Measurements from ENCODE around the gene SAE1.
A peak's percentile ranks its signal among the peaks of the same experiment; 100 is the strongest.
"Not testable (repeated sequence)": the region's sequence is repeated elsewhere in the genome, so short reads cannot be mapped to it uniquely, and the experiment has no call there.

The SAE1 gene

DNA sequence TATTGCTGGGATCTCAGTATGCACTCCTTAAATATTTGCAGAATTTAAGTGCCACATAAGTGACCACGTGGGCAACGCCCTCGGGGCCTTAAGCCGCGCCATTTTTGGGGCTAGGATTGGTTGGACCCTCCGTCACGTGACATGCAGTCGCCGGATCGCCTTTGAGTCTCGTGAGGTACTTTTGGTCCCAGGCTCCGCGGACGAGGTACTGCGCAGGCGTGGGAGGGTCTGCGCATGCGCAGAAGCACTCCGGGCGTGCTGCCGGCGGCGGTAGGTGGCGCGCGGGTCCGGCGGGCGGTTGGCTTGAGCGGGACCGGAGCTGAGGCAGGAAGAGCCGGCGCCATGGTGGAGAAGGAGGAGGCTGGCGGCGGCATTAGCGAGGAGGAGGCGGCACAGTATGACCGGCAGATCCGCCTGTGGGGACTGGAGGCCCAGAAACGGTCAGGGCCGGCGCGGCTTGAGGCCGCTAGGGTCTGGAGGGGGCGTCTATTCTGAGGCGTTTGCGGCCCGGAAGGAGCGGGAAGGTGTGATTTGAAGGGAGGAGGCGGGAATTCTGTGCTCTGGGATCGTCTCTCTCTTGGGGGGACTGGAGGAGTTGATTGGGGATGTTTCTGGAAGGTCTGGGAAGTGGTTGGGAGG is at the start of gene SAE1:
Gene SAE1, plus strand, starts transcription at position 247 of the 639 bp plus-strand sequence. Its CDS starts 96 bp downstream, at position 343.
- no peak for FAIRE-seq

DNA sequence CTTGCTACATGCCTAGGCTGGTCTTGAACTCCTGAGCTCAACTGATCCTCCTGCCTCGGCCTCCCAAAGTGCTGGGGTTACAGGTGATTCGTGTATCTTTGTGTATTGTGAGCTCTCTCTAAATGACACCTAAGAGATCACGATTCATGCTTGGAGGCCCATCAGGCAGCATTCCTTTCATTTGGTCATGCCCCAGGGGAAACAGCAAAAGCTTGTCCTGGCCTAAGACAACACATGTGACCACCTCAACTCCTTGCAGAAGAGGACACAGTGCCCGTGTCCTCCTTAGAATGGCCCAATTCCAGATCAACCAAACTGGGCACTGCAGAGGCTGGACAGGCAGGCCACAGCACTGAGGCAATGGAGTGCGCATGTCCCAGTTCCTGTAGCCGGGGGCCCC is 49.5 kb upstream of the SAE1 start:
- FAIRE-seq = no peak

DNA sequence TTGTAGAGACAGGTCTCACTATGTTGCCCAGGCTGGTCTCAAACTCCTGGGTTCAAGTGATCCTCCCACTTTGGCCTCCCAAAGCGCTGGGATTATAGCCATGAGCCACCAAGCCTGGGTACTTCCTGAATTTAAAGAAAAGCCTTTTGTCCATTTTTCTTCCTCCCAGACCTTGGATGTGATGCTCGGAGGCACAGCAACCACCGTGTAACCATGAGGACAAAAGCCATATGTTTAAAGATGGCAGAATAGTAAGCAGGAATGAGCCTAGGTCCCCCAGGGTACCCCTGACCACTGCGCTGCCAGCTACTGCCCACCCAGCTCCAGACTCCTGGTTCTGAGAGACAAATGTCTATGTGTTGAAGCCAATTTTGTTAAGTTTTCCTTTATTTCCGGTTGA is 48.1 kb upstream of the SAE1 start:
- no peak for FAIRE-seq

DNA sequence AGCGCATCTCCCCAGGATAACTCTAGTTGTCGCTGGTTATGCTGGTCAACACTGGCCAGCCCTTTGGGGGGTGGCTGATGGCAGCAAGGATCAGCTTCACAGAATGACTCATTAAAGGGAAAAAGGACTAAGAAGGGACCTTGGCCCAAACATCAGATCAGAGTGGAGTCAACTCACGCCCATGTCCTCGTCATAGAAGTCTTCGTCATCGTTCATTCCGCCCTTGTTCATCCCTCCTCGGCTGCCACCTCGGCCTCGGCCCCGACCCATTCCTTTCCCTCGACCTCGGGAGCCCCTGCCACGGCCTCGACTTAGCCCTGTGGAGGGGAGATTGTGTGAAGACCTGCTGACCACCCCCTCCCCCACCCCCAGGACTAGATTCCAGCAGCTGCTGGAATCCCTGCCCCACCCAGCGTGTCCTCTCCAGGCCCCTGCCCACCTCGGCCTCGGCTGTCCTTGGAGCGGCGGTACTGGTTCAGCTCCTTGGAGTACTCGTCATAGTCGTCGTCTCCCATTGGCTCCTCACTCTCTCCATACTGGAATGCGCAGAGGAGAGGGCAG is 45.7 kb upstream of the SAE1 start:
- no peak for FAIRE-seq

DNA sequence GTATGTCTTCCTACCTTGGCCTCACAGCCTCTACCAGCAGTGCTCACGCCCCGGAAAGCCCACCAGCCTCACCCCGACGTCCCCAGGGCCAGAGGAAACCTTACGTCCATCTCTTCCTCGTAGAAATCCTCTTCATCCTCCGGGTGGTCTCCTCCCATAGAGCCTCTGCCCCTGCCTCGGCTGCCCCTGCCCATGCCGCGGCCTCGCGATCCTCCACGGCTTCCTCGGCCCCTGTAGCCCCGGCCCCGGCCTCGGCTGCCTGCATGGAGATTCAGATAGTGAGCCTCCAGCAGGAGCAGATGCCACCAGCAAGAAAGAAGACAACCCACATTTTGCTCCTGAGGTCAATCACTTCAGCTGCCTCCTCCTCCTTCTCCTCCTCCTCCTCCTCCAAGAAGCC is 44.4 kb upstream of the SAE1 start:
- FAIRE-seq = no peak

DNA sequence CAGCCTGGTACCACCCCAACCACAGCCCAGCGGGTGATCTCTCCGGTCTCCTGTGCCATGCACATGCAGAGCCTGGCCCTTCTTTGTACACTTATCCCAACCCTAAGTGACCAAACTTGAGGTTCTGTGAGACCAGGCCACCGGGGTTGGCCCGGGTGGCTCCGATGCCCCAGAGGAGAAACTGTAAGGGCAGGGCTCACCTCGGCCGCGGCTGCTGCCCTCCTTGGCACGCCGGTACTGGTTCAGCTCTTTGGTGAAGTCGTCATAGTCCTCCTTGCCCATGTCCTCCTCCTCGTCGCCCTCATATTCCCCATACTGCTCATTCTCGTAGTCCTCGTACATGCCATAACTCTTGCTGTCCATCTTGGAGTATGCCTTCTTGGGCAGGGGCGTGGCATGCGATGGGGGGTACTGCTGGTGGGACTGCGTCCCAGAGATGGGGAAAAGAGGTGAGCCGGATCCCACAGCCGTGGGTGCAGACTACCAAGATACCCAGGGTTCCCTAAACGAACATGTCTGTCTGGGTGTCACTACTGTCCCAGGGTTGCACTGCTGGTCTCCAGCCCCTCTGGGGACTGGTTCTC is 40.8 kb upstream of the SAE1 start:
- no peak for FAIRE-seq

DNA sequence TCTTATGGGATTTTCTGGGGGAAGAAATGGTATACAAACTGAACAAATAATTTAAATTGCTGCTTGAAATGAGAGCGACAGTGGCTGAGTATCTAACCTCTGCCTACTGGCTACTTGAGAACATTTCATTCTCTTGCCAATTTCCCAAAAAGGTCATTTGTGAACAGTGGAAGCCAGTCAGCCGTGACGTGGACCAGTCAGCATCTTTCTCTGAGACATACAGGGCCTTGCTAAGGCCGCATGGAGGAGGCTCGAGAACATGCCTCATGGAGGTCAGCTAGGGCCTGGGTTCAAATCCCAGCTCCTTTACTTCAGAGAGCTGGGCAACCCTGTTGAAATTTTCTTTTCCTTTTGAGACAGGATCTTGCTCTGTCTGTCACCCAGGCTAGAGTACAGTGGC is 37.4 kb upstream of the SAE1 start:
- FAIRE-seq = no peak

DNA sequence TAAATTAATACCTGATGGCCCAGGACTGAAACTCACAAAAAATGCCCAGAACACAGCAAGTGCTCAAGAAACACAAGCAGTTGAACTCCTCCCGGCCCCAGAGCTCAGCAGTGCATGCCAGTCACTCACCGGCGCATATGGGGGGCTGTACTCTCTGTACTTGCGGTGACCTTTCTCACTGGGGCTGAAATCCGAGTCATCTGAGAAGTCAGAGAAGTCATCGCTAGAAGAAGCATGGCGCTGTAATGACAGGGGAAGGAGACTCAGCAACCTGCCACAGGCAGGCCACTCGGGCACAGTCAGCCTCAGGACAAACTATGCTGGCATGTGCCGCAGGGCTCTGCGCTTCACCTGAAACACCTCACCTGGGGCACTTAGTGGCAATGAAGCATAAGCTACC is 36.8 kb upstream of the SAE1 start:
- no peak for FAIRE-seq

DNA sequence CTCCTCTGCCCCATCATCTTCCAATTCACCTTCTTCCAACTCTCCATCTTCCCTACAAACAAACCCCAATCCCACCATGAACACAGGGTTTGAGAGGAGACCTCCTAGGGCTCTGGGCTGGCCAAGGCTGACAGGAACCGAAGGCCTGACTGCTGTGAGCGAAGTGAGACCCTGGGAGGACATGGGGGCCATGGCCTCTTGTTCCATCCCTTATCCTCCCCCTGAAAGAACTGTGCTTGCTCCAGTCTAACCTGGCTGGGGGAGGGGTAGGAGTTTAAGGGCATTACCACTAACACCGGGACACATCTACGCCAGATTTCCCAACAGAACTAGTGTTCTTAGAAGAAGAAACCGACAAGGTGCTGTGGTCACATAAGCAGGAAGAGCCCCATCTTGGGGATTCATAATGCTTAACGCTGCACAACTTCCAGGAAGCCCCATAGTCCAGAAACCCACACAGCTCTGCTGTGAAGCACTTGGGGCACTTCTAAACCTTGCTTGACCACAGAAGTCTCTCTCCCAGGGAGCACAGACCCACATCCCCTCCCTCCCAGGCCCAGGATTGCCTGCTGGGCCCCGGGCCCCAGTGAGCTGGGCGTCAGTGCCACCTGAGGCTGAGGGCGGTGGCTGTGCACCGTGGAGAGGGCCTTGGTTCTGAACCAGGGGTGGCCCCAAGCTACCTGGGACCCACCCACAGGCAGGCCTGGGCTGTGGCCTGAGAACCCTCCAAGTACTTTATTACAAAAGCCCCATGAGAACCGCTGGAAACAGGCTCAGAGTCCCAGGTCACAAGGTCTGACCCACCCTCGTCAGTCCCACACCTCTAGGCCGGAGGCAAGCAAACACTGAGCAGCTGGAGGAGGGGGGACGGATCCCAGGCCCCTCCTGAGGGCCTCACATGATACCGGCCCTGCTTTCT is 35.8 kb upstream of the SAE1 start:
- no peak for FAIRE-seq

DNA sequence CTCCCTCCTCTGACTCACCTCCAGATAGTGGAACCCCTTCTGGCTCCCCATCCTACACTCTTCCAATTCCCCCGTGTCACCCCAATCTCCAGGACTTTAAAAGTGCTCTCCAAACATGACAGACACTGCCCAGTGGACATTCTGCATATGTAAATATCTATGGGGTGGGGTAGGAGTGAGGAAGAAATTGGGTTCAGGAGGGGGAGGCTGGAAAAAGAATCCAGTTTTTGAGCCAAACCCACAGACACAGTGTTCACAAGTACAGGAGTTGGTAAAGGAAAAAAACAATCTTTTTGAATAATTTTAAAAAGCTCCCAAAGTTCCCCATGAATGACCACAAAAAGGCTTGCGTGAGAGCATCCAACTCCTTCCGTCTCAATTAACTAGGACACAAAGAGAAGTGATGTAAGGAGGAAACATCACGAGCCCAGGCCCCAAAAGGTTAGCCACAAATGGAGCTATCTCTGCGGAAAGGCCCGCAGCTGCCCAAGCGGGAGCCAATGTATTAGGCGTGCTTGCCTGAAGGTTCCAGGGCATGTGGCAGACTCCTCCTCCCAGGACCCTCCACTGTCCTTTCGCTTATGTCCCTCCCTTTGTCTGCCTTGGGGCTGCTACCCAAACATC is 35.0 kb upstream of the SAE1 start:
- FAIRE-seq = no peak

DNA sequence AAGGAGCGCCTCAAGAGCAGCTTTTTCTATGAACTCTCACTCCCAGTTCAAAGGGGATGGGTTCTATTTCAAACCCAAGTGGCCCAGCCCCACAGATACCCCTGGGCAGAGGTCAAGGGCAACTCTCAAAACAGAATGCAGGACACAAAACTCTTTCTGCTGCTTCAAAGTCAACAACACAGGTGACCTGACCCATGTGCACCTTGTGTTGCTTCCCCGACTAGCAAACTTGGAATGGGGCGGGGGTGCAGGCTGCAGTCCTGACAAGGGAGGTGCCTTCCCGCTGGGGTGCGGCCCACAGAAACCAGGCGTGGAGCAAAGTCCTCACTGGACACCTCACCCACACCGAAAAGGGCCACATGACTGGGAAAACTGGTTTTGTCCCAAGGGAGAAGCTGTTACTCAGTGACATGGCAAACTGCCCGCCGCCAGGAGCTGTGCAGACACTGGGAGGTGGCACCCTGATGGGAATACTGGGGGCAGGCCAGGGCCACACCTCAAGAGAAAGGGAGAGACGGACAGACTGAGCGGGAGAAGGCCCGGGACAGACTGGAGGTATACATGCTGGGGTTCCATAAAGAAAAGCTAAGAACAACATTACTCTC is 34.4 kb upstream of the SAE1 start:
- peak; percentile 10 for FAIRE-seq

DNA sequence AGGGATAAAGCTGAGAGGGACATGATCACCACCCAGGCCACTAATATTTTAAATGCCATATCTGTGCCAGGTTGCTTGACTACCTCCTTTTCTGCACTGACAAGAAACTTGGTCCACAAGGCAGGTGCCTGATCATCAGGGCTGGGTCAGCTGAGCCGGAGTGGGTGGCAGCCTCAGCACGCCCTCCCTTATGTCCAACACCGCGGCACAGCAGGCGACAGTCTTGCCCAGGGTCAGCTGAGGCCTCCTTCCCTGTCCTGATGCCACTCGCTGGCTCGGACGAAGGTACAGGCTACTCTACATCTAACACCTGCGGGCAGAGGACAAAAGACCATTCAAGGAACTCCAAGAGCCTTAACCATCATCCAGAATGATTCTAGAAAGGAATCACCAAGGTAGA is 33.9 kb upstream of the SAE1 start:
- FAIRE-seq = no peak

DNA sequence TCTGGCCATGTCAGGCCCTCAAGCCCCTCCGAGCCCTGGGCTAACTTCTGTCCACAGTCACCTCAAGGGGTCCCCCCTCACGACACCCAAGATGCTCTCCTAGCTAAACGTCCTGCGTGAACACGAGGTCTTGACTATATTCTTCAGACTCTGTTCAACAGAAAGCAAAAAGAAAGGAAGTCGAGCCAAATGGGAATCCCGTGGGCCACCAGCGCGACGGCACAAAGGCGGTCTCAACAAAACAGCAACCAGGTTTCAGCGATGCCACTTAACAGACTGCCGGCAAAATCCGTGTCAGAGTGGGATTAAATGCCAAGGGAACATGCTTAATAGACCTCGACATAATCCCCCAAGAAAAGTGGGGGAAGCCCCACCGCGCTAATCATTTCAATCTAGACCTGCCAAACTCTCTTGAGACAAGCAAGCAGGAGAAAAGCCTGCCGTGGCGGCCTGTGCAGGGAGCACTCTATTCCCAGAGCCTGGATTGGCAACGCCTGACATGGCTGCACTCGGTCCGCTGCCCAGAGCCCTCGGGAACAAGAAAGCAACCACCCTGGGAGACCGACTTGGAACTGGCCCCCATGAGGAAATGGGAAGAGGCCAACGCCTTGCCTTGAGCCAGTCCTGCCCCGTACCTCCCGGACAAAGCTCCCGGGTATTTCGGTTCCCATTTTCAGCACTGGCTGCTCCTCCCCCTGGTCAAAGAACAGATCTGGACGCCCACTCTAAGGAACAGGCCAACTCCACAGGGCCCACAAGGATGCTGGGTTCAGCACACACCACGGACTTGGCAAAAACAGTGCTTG is 33.0 kb upstream of the SAE1 start:
- FAIRE-seq = no peak

DNA sequence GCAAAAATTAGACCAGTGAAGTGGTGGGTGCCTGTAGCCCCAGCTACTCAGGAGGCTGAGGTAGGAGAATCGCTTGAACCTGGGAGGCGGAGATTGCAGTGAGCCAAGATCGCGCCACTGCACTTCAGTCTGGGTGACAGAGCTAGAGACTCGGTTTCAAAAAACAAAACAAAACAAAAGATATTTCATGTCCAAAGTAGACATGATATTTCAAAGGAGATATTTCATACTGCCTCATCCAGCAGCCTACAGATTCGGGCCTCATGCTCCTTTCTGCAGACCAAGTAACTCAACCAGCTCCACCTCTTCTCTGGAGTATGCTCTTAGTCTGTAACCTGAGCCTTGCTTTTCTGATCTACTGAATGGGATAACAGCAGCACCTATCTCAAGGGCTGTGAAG is 32.0 kb upstream of the SAE1 start:
- no peak for FAIRE-seq

DNA sequence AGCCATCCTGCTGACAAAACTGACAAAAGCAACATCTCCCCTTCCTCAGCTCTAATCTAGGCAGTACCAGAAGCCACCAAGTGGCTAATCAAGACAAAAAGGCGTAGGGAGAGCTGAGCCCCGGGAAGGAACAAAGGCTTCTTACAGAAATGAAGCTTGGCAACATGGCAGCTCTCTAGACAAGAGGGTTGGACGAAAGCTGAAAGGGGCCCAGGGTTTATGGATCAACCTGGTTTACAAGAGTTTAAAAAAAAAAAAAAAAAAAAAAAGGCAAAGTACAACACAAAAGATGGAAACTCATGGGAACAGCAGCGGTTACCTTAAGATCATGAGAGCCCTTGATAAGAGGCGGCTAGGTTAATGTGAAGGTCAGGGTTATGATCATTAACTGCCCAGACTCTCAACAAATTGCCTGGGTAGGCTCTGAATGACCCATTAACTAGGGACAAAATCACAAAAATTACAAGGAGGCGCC is 31.0 kb upstream of the SAE1 start:
- FAIRE-seq = no peak

DNA sequence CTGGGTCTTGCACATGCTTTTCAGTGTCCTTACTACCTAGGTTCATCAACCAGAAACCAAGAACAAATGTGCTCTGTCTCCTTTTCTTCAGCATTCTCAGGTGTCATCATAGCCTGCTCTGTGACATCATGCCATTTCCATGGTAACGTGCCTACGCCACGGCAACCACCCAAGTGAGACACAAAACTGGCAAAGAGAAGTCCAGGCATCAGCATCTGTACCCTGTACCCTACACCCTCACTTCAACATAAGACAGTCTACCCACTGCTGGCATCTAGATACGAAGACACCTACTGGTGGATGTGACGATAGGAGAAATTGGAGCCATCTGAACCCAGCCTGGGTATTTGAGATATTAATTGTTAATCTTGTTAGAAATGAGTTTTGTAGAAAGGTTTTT is 30.3 kb upstream of the SAE1 start:
- FAIRE-seq = no peak

DNA sequence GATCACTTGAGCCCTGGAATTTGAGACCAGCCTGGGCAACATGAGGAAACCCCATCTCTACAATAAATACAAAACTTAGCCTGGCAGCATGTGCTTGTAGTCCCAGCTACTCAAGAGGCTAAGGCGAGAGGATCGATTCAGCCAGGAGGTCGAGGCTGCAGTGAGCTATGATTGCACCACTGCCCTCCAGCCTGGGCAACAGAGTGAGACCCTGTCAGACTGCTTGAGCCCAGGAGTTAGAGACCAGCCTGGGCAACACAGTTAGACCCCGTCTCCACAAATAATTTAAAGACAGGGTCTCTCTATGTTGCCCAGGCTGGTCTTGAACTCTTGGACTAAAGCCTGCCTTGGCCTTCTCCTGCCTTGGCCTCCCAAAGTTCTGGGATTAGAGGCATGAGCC is 29.5 kb upstream of the SAE1 start:
- FAIRE-seq = not testable (repeated sequence)

DNA sequence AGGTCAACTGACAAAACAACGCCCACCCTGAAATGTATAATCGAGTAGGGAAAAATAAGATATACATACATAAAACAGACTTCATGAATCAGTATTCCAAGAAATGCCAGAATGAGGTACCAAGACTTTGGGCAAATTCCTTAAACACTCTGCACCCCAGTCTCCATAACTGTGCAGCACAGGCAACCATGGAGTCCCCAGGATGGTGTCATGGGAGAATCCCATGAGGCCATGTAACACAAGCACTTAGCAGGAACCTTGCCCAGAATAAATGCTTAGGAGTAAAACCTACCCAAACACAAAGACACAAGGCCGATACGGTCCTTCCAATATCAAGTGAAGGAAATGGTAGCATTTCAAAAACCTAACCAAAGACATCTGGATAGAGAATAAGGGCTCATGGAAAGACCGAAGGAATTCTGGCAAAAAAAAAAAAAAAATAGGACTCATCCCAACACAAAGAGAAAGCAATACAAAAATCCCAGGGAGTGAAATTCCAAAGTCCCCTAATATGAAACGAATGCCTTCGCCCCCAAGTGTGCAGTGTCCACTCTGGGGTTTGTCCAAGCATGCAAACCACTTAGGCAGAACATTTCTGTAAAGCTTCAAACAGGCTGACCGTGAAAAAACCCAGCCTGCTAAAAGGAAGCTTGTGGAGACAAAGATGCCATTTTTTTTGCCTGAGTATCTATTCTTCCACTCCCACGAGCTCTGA is 28.1 kb upstream of the SAE1 start:
- no peak for FAIRE-seq

DNA sequence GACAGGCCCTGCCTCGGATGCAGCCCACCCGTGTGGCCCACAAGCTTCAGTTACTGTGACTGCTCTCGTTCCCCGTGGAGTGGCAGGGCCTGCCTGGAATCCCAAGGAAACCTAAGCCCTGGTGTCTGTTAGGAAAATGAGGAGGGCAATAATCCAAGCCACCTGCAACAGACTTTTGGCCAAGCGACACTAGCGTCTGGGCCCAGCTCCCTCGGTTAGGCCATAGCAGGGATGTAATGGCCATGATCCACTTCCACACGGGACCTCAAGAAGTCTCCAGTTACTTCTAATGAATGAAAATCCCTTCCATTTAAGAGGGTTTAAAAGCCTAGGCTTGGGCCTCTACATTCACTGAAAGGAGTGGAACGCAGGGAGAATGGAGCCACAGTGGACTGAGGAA is 26.0 kb upstream of the SAE1 start:
- FAIRE-seq = no peak

DNA sequence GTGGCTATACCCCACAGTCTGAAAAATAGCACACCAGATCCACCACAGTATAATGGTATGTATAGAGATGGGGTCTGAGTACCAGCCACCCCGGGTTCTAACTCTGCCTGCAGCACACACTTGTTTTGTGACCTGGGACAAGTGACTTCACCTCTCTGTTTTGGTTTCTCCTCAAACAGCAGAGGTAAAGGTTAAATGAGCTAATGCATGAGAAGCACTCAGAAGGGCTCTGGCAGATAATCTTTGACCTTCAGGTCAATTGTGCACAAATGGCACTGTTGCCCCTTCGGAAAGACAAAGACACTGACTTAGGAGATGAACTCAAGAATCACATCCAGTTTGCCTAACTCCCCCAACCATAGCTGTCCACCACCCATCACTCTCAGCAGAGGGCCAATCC is 24.8 kb upstream of the SAE1 start:
- no peak for FAIRE-seq

DNA sequence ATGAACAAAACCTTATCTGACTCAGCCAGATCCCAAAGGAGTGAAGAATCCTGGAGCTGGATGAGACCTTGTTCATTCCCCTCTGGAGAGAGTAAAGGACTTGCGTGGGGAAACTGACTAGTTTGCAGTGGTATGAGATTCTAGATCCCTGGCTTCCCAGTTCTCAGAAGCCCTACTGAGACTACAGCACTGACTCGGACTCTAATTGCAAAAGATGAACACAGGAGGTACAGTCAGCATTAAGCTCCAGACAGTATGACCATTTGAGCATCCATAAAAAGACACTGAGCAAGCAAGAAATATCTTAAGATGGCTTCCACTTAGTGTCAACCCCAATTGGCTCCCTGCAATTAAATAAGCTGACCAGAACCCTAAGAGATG is 23.8 kb upstream of the SAE1 start:
- FAIRE-seq = no peak
